Stimulated activated CD4-positive, alpha-beta T cell treated with anti-CD3 and anti-CD28 coated beads, Interleukin-12 subunit alpha, Interleukin-12 subunit beta, amount 100 ng/mL, for 4 hours (primary cell): ENCODE results near the gene KLF13.
A peak's percentile ranks its signal among the peaks of the same experiment; 100 is the strongest.

Experiments
- DNase-seq: peaks from one replicate; pipeline ENCODE4 v3.0.0-alpha.2; 2020

Gene KLF13

DNA sequence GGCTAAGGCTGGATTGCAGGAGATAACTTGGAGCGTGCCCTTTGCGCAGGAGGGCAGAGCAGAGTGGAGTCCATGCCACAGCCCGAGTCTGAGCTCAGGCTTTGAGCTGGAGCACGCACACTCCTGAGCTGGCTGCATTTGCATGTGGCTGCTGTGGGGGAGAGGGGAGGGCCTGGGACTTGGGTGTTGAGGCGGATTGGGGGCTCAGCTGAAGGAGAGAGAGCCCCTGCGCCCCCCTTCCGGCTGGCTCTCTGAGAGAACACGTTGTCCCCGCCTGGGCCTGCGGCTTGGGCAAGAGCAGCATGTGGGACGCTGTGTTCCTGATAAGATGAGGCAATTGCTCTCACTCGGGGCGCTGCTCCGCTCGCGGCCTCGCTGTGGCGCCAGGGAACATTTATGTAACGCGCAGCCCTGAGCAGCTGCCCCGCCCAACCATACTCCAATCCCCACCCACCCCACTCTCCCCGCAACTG, 39.1 kb downstream of the KLF13 start:
- peak; percentile 72 for DNase-seq

DNA sequence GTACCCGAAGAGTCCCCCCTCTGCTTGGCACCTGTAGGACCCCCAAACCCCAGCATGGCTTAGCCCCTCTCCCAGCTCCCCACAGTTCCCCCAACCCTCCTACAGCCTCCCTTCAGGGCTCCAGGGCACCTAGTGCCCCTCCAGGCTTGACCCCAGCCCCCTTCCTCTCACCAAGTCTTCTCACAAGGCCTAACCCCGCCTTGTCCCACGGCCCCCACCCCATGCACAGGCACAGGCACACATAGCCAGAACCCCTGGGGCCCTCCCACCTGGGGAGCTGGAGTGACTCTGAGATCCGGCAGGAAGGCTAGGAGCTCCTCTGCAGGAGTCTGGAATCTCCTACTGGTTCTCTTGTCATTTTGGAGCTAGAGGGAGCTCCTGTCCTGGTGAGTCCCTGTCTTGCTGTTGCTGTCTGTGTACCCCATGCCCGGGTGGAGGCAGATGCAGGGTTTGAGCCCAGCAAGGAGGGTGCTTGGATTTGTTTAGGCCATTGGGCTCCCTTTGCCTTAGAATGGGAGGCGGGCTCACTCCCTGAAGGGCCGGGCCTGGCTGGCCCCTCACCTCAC, 39.6 kb downstream of the KLF13 start:
- DNase-seq = no peak

GRCh38 chr15:31367021-31367729, 40.5 kb downstream of the KLF13 start:
- DNase-seq = no peak

DNA sequence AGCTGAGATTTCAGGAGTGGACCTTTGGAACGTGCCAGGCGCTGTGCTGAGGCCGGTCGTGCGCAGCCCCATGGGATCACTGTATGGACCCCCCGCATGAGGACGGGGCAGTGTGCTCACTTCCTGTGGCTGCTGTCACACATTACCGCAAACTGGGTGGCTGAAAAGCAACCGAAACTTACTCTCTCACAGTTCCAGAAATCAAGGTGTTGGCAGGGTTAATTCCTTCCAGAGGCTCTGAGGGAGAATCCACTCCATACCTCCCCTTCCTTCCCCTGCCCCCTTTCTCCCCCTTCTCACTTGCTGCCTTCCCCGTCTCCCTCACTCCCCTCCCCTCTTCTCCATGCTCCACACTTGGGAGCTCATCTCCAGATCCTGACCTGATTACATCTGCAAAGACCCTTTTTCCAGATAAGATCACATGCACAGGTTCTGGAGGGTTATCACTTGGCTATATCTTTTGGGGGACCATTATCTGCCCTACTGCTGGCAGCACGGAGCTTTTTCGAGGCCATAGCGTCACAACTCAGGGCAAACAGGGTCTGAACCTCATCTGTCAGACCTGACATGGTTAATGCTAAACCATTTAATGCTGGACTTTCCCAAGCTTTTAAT, 41.2 kb downstream of the KLF13 start:
- DNase-seq = no peak

DNA sequence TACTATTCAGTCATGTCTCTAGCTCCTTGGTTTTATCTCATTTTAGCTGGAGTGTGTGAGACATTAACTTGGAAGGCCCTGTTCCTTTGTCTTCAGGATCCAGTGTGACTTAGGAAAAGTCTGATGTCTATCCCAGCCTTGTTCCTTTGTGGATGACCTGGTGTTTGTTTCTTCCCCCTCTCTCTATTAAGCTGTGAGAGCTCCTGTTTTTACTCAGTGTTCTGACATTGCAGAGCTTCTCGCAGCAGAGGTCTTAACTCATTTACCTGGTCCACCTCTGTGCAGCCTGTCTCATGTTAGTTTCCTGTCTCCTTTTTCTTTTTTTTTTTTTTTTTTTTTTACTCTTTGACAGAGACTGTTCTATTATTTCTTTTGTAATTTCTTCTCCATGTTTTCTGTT, 43.1 kb downstream of the KLF13 start:
- no peak for DNase-seq

- no peak for DNase-seq
These were observed 45.0 kb downstream of the KLF13 start for GRCh38 chr15:31371520-31372240.

- no peak for DNase-seq
These were observed 46.0 kb downstream of the KLF13 start for GRCh38 chr15:31372635-31373091.

- DNase-seq = no peak
These were observed 46.6 kb downstream of the KLF13 start for GRCh38 chr15:31373096-31373865.

DNA sequence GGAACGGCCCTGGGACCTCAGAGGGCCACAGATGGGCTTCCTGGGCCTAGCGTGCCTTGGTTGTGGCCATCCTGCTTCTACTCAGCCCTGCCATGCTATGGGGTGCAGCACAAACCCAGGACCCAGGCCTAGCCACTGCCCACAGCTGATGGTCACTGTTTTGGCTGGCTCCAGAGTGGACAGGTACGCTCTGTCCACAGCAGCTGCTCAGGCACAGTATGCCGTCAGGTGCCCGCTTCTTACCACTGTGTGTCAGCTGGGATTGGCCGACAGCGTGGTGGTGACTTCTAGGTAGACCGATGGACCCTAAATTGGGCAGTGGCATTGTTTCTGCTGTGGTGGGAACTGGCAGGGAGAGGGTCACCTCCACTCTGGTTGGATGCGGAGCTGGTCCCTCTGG, 47.3 kb downstream of the KLF13 start:
- DNase-seq = no peak

- no peak for DNase-seq
These were observed 47.9 kb downstream of the KLF13 start for GRCh38 chr15:31374489-31374888.

DNA sequence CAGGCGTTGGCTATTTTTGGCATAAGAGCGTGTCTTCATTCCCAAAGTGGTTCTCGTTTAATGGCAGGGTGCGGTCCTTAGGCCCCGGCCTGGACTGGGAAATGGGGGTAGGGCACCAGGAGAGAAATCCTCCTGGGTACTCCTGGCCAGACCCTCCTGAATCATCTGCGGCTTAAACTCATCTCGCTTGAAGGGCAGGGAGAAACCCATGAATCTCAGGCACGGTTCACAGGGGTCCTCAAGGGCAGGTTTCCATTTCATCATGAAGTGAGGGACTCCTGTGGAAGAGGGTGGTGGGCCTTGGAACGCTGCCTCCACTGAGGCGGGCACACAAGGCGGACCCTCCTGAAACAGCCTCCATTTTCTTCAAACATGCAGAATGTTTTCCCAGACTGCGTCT, 48.4 kb downstream of the KLF13 start:
- DNase-seq = no peak

- no peak for DNase-seq
These were observed 49.1 kb downstream of the KLF13 start for GRCh38 chr15:31375772-31376171.

DNA sequence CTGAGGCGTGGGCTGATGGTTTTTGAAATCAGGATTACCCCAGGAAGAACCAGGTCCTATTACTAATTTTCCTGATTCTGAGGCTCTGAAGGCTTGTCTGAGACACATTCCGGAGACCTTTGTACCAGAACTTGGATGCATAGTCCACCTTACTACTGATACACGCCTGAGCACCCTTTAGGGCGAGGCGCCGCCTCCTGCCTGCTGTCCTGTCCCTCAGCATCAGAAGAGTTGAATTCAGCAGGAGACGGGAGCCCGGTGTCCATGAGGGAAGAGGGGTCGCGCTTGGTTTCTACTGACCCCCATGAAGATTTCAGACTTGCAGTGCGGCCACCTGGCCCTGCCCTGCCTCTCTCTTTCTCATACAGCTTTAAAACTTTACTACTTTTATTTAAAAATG, 49.9 kb downstream of the KLF13 start:
- no peak for DNase-seq

DNA sequence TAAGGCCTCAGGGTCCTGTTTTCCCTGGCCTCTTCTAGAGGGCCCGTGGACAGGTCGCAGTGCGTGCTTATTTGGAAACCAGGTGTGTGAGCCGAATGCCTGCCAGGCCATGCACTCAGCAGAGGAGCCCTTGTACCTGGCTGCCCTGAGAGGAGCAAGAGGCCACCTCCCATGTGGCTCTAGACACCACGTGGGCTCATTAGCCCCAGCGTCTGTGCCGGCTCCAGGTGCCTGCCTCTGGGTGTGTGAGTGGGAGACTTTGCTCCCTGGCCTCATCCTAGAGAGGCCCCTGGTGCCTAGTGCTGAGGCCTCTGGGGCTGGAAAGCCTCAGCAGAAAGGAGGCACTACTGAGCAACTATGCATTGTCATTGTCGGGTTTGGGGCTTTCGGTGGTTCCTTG, 50.4 kb downstream of the KLF13 start:
- no peak for DNase-seq

DNA sequence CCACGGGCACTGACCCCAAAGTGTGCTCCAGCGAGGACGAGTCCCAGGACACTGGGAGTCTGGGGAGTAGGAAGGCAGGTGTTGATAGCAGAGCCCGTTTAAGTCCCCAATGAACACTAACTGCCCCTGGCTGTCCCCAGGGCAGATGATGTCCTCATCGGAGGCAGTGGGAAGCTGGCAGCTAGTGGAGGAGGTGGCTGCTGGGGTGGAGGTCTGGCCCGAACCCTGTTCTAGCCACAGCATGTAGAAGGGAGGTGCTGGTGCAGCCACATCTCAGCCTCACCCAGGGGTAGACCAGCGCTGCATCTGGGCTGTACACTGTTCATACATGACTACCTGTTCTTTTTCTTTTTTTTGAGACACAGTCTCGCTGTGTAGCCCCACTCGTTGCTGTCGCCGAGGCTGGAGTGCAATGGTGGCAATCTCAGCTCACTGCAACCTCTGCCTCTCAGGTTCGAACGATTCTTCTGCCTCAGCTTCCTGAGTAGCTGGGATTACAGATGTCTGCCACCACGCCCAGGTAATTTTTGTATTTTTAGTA, 51.8 kb downstream of the KLF13 start:
- no peak for DNase-seq

GRCh38 chr15:31379042-31379441, 52.4 kb downstream of the KLF13 start:
- DNase-seq = no peak

DNA sequence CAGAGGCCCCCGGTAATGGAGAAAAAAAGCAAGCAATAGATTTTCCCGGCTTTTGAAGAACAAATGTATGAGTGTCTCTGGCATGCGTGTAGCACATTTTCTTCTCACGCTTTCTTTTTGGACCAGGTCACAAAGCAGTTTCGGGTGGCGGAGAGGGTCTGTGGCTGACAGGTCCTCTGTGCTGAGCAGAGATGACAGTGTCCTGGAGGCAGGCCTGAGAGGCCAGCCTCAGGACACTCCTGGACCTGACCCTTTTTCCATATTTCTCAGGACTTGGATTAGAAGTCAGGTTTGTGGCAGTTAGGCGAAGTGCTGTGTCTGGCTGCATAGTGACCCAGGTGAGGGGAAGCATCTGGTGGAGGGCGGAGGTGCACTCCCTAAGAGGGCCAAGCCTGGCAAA, 52.9 kb downstream of the KLF13 start:
- no peak for DNase-seq

GRCh38 chr15:31381801-31382712, 55.4 kb downstream of the KLF13 start:
- DNase-seq = no peak

DNA sequence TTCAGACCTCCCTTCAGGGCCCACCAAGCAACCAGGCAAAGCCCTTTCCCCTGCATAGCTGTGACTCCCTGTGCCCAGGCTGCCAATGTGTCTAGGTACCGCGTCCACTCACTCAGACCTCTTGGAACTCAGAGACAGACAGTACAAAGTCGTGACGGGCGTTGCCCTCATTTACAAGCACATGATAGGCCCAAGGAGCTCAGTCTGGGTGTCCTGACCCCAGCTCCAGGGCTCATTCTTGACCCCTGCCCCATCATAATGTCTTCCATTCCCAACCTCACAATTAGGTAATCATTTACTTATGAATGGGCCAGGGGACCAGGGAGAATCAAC, 56.0 kb downstream of the KLF13 start:
- no peak for DNase-seq

GRCh38 chr15:31383139-31383538, 56.5 kb downstream of the KLF13 start:
- DNase-seq = no peak

DNA sequence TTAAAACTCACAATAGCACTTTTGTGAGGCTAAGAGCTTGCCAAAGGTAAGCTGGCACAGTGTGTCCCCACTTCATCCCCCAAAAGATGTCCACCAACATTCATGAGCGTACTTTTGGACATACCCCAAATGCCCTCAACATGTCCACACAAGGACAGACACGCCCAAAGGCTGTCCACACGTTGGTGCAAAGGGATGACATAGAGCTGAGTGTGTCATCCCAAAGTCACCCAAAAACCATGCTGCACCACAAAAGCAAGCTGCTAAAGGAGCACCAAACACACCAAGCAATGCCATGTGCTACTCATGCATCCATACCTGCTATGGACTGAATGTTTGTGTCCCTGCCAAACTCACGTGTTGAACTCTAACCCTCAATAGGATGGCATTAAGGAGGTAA, 57.9 kb downstream of the KLF13 start:
- DNase-seq = no peak

- DNase-seq = no peak
These were observed 59.1 kb downstream of the KLF13 start for GRCh38 chr15:31385736-31386135.
